ENCODE results near the gene RCAN3. TPM values are rescaled to one million over a fixed set of nuclear protein-coding genes. Genes with fewer than 3 reads are reported as not detected.

RCAN3 gene
- total and polyA plus RNA-seq, 2 of the 13 experiments (the other 11 are each of a cell fraction or from before 2014, with no cell fraction given) = 12.2 to 13.3 TPM

- TF ChIP-seq PRDM10 (CRISPR knock-in tag; IDR thresholded peaks at IDR 0.05; ENCODE audit: low read depth) (no peak), ATF7 (IDR thresholded peaks at IDR 0.05) (no peak), ATF7 (CRISPR knock-in tag; IDR thresholded peaks at IDR 0.05) (no peak), ARHGAP35 (CRISPR knock-in tag; IDR thresholded peaks at IDR 0.05; ENCODE audit: borderline replicate concordance) (peak; percentile 44; the same call in 1 of the 2 replicates), PRMT3 (CRISPR knock-in tag; IDR thresholded peaks at IDR 0.05; ENCODE audit: borderline replicate concordance, low read depth) (no peak), ZNF510 (CRISPR knock-in tag; IDR thresholded peaks at IDR 0.05; ENCODE audit: low read depth) (peak; percentile 22; the same call in 1 of the 2 replicates), ZNF761 (CRISPR knock-in tag; conservative IDR thresholded peaks at IDR 0.05) (no peak; the same call in 1 of the 2 replicates), ZNF547 (CRISPR knock-in tag; IDR thresholded peaks at IDR 0.05) (no peak), RBAK (CRISPR knock-in tag; IDR thresholded peaks at IDR 0.05) (no peak), IKZF5 (CRISPR knock-in tag; IDR thresholded peaks at IDR 0.05) (peak; percentile 57; the same call in 1 of the 2 replicates), NKX3-1 (CRISPR knock-in tag; IDR thresholded peaks at IDR 0.05) (no peak), ZNF225 (CRISPR knock-in tag; IDR thresholded peaks at IDR 0.05) (peak; percentile 62; the same call in 1 of the 2 replicates), POLR2AphosphoS2 (IDR thresholded peaks at IDR 0.05; ENCODE audit: low read depth, low read length) (no peak), NFYC (CRISPR knock-in tag; IDR thresholded peaks at IDR 0.05) (0 out of 2 replicates have a peak, but pooled peaks have one; percentile 19), NAIF1 (CRISPR knock-in tag; IDR thresholded peaks at IDR 0.05; ENCODE audit: borderline replicate concordance) (no peak), PCBP2 (optimal IDR thresholded peaks at IDR 0.05; ENCODE audit: low read depth, low read length, poor library complexity, severe bottlenecking) (no peak), ESRRA (CRISPR knock-in tag; IDR thresholded peaks at IDR 0.05; ENCODE audit: low read depth) (no peak), SAP130 (CRISPR knock-in tag; IDR thresholded peaks at IDR 0.05; ENCODE audit: low read depth) (peak; percentile 73), SMAD3 (CRISPR knock-in tag; IDR thresholded peaks at IDR 0.05) (peak; percentile 48; the same call in 1 of the 2 replicates), NCOA2 (CRISPR knock-in tag; IDR thresholded peaks at IDR 0.05) (peak; percentile 45; the same call in 1 of the 2 replicates), RXRA (CRISPR knock-in tag; IDR thresholded peaks at IDR 0.05) (peak; percentile 95), ZSCAN9 (CRISPR knock-in tag; IDR thresholded peaks at IDR 0.05; ENCODE audit: borderline replicate concordance) (no peak; the same call in 1 of the 2 replicates), ELF3 (CRISPR knock-in tag; IDR thresholded peaks at IDR 0.05) (peak; percentile 30), SRSF4 (IDR thresholded peaks at IDR 0.05; ENCODE audit: low read depth, low read length, poor library complexity, severe bottlenecking) (no peak)
- TF ChIP-seq, protein P1, sequence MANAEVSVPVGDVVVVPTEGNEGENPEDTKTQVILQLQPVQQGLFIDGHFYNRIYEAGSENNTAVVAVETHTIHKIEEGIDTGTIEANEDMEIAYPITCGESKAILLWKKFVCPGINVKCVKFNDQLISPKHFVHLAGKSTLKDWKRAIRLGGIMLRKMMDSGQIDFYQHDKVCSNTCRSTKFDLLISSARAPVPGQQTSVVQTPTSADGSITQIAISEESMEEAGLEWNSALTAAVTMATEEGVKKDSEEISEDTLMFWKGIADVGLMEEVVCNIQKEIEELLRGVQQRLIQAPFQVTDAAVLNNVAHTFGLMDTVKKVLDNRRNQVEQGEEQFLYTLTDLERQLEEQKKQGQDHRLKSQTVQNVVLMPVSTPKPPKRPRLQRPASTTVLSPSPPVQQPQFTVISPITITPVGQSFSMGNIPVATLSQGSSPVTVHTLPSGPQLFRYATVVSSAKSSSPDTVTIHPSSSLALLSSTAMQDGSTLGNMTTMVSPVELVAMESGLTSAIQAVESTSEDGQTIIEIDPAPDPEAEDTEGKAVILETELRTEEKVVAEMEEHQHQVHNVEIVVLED (CRISPR knock-in tag; IDR thresholded peaks at IDR 0.05; ENCODE audit: borderline replicate concordance) = no peak
These were observed 449 bp upstream of the RCAN3 start (continued) for GRCh38 chr1:24502065-24502708.

Measured in HepG2 (cell line).